BE2C (cell line): Measurements from ENCODE around the gene PPIP5K1.

Source experiments
- DNase-seq: peaks from one replicate; pipeline ENCODE4 v3.0.0-alpha.2; 2020
- H3K27me3 ChIP-seq: fragments of 250-450 bp; sonication (Bioruptor Pico); 2 replicates; pipeline ENCODE4 v1.5.1; 2020; ENCODE audit warnings: mild to moderate bottlenecking
- H3K36me3 ChIP-seq: fragments of 250-450 bp; sonication (Bioruptor Pico); 2 replicates; pipeline ENCODE4 v1.5.1; 2020; ENCODE audit warnings: mild to moderate bottlenecking
- H3K4me1 ChIP-seq: fragments of 250-450 bp; sonication (Bioruptor Pico); 2 replicates; pipeline ENCODE4 v1.5.1; 2020
- H3K4me3 ChIP-seq: 2 replicates; pipeline ENCODE4 v1.5.1; 2011; ENCODE audit warnings: low read depth, low read length
- H3K9me3 ChIP-seq: fragments of 250-450 bp; sonication (Bioruptor Pico); 2 replicates; pipeline ENCODE4 v1.5.1; 2020
- CTCF ChIP-seq: IDR thresholded peaks from 2 replicates; pipeline ENCODE4 v1.5.1; 2012; ENCODE audit warnings: mild to moderate bottlenecking, low read depth, low read length

PPIP5K1 gene

DNA sequence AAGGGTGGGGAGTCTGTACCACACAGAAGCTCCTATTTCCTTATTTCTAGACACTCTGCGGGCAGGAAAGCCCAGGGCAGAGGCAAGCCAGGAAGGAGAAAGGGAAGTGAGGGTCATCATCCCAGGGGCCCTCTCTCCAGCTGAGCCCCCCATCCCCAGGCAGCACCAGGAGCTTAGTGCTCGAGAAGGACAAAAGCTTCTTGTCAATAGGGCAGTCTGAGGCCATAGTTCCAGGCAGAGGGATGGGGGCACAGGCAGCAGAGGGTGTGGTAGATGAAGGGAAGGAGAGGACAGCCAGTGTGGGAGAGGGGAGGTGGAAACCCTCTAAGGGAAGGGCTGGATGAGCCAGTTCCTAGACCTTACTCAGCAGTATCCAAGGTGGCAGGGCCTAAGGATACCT, 69.9 kb downstream of the PPIP5K1 start:
- H3K4me1 ChIP-seq: peaks cover 18% of the 10 kb centered on the region
- no peak overlapping the region for H3K4me3 ChIP-seq
- H3K9me3 ChIP-seq: no peaks in the 10 kb centered on the region
- TF ChIP-seq CTCF: no peak
- H3K27me3 ChIP-seq: no peaks in the 10 kb centered on the region
- H3K36me3 ChIP-seq: peaks cover 52% of the 10 kb centered on the region
- no peak for DNase-seq

GRCh38 chr15:43519196-43519595, 70.8 kb downstream of the PPIP5K1 start:
- Histone ChIP-seq H3K9me3 (no peaks in the 10 kb centered on the region), H3K4me3 (peak overlapping the region; percentile 73), H3K27me3 (no peaks in the 10 kb centered on the region), H3K36me3 (peaks cover 43% of the 10 kb centered on the region), H3K4me1 (peaks cover 20% of the 10 kb centered on the region)
- DNase-seq: peak; percentile 29
- TF ChIP-seq CTCF: no peak

DNA sequence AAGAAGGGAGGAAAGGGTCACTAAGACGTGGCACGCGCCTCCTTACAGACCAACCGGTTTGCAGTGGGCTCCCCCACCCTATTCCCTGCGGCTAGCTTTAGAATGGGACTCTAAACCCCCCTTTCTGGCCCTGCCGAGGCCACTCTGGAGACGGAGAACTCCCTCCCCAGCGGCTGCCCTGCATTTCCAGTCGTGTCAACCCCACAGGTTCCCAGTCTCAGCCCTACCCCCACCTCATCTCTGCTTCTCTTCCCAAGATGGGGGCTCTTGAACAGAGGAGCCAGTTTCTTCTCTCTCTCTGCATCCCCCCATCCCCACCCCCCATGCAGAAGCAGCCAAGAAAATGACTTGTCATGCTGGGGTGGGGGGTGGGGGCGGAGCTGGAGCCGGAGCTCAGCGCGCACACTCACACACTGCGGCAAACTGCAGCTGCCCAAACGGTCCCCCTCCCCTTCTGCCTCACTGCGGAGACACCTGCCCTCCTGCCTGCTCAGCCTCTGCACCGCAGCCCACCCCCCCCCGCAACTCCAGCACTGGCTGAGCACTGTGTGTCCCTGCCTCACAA, 71.7 kb downstream of the PPIP5K1 start:
- peaks cover 25% of the 10 kb centered on the region for H3K4me1 ChIP-seq

GRCh38 chr15:43517354-43518196, 72.4 kb downstream of the PPIP5K1 start, which contains the start of gene MAP1A:
MAP1A (plus strand) TSS chr15:43517608; CDS start chr15:43521474, 3,866 bp downstream.
- DNase-seq: peak; percentile 79
- TF ChIP-seq CTCF: peak; percentile 8; the same call in 1 of the 2 replicates
- no peaks in the 10 kb centered on the region for H3K27me3 ChIP-seq
- peaks cover 26% of the 10 kb centered on the region for H3K36me3 ChIP-seq
- peak within 1 kb of the TSS; percentile 73 for H3K4me3 ChIP-seq
- H3K4me1 ChIP-seq: peaks cover 25% of the 10 kb centered on the region
- H3K9me3 ChIP-seq: no peaks in the 10 kb centered on the region

More for the DNA sequence above, 71.7 kb downstream of the PPIP5K1 start:
- Histone ChIP-seq H3K36me3 (peaks cover 33% of the 10 kb centered on the region), H3K4me3 (peak overlapping the region; percentile 73), H3K27me3 (no peaks in the 10 kb centered on the region), H3K9me3 (no peaks in the 10 kb centered on the region)
- TF ChIP-seq CTCF: no peak
- DNase-seq: peak; percentile 47

GRCh38 chr15:43516801-43517353, 73.1 kb downstream of the PPIP5K1 start:
- no peak for DNase-seq
- Histone ChIP-seq H3K4me3 (peak overlapping the region; percentile 73), H3K36me3 (peaks cover 19% of the 10 kb centered on the region), H3K27me3 (no peaks in the 10 kb centered on the region), H3K4me1 (peaks cover 28% of the 10 kb centered on the region), H3K9me3 (no peaks in the 10 kb centered on the region)
- TF ChIP-seq CTCF: no peak
